Pancreas (tissue), 10 donors: ENCODE results near the gene HMX1. TPM values are rescaled to one million over a fixed set of nuclear protein-coding genes. Genes with fewer than 3 reads are reported as not detected.

Experiments
- ATAC-seq, 4 donors: fragments of 200-7000 bp; cut with Tn5 transposase; one replicate each; pipeline versions ENCODE4 v1.8.0 to v1.9.1; 2020; ENCODE audit warnings: mild to moderate bottlenecking in 4 of 4, moderate library complexity in 4 of 4
- DNase-seq, 6 donors: peaks; one replicate each; pipeline ENCODE4 v3.0.0-alpha.2; 2020
- FAIRE-seq: peaks from 2 replicates; lab custom pipeline; 2012; peaks lifted over from hg19 to GRCh38; lab: Jason Lieb, UNC
- H3K27ac ChIP-seq, 4 donors: fragments of 200-600 bp; sonication (generic); 1 replicate in 3 of 4; 2 replicates in 1 of 4; pipeline versions ENCODE4 v1.5.0 to v1.8.0; 2020
- H3K27me3 ChIP-seq, 4 donors: fragments of 200-600 bp; one replicate each; pipeline ENCODE4 v1.8.0; 2021
- H3K36me3 ChIP-seq, 3 donors: fragments of 200-600 bp; sonication (generic) in 1 of 3; one replicate each; pipeline versions ENCODE4 v1.5.0 to v1.8.0; 2020 to 2021
- H3K4me1 ChIP-seq, 3 donors: fragments of 200-600 bp; one replicate each; pipeline ENCODE4 v1.8.0; 2021
- H3K4me3 ChIP-seq, 4 donors: fragments of 200-600 bp; sonication (generic) in 2 of 4; one replicate each; pipeline versions ENCODE4 v1.5.0 to v1.8.0; 2020 to 2021
- H3K9me3 ChIP-seq, 4 donors: fragments of 200-600 bp; one replicate each; pipeline ENCODE4 v1.8.0; 2021
- CTCF ChIP-seq, 4 donors: fragments of 200-600 bp; sonication (generic) in 3 of 4; IDR thresholded peaks; one replicate each; pipeline versions ENCODE4 v1.5.0 to v1.8.0; 2021; ENCODE audit warnings: antibody characterized with exemption in 4 of 4
- WGBS, 2 donors: extraction: QIAGEN DNeasy Blood & Tissue Kit; methylation state at CpG; one replicate each; pipeline ENCODE4 v1.1.7; 2013; 5-methylcytosine and 5-hydroxymethylcytosine counted together
- intact Hi-C, 3 donors: fragments of 100-400 bp; cut with DNase I; formaldehyde crosslinking; loops; one replicate each; pipeline versions ENCODE4 v1.11.1 to v1.14.2; 2022
- polyA plus RNA-seq, 2 donors: library from polyadenylated mRNA; stranded (reverse); fragments of 200-250 nt; gene quantifications; one replicate each; pipeline ENCODE4 v1.2.3, GENCODE V29; 2013
- total RNA-seq, 6 donors: library from RNA; stranded (reverse); fragmentation: NEBNext Ultra II Directional in 4 of 6; extraction: Animal tissue kit (Norgen Biotek cat#: 25700) in 4 of 6; gene quantifications; one replicate each; pipeline versions ENCODE4 v1.2.1 to v1.2.4, GENCODE V29; 2021 to 2023
- donor health status: healthy with polysubstance abuse.
- donor health status: DM: no; HTN: no; CAD: no; lungs with moderate emphysema.
- donor health status: DM: no; HTN: no; CAD: no.
- donor health status: control.
- donor health status: control.
- donor health status: Bipolar disorder and iron deficiency.
- donor health status: DM: yes; HTN: yes; CAD: no.
- donor health status: DM: no; HTN: no; CAD: no.
- donor health status: DM: no; HTN: no; CAD: no.
- donor health status: DM: yes; HTN: yes; CAD: no.

HMX1 gene
- total and polyA plus RNA-seq, 8 donors = not detected

GRCh38 chr4:8869898-8870646 is 1.6 kb downstream of the HMX1 start:
- WGBS, 2 donors = 9 to 12% methylated on average over 11 of the region's 11 CpGs
- no peaks in the 10 kb centered on the region for H3K36me3 ChIP-seq
- intact Hi-C loops = loop anchor here in 1 of 3 donors (10.0 kb wide), 1 partner anchor 175 kb away; no protein-coding TSS in a partner anchor
- no peaks in the 10 kb centered on the region for H3K9me3 ChIP-seq
- H3K27ac ChIP-seq = no peak overlapping the region
- H3K27me3 ChIP-seq = peaks cover 0 to 52% (median 8%) of the 10 kb centered on the region in 4 donors
- H3K4me3 ChIP-seq = no peak overlapping the region
- DNase-seq = no peak
- no peaks in the 10 kb centered on the region for H3K4me1 ChIP-seq
- no peak for ATAC-seq
- FAIRE-seq = no peak
- no peak for TF ChIP-seq CTCF (IDR thresholded peaks at IDR 0.05)

- no peaks in the 10 kb centered on the region for H3K4me1 ChIP-seq
- TF ChIP-seq CTCF (IDR thresholded peaks at IDR 0.05) = no peak
- FAIRE-seq (no peak), ATAC-seq (no peak), DNase-seq (no peak)
- H3K9me3 ChIP-seq = no peaks in the 10 kb centered on the region
- H3K27me3 ChIP-seq = peaks cover 0 to 58% (median 8%) of the 10 kb centered on the region in 4 donors
- no peaks in the 10 kb centered on the region for H3K36me3 ChIP-seq
- no peak overlapping the region for H3K27ac ChIP-seq
- WGBS, 2 donors = 20 to 24% methylated on average over 16 of the region's 16 CpGs
- intact Hi-C loops = no loop called here
- no peak overlapping the region for H3K4me3 ChIP-seq
These were observed 2.4 kb downstream of the HMX1 start for GRCh38 chr4:8869002-8869897.

GRCh38 chr4:8868321-8869001 is 3.2 kb downstream of the HMX1 start:
- FAIRE-seq = no peak
- Histone ChIP-seq H3K27me3 (peaks cover 0 to 55% (median 8%) of the 10 kb centered on the region in 4 donors), H3K9me3 (no peaks in the 10 kb centered on the region), H3K4me1 (no peaks in the 10 kb centered on the region), H3K4me3 (no peak overlapping the region), H3K27ac (no peak overlapping the region), H3K36me3 (no peaks in the 10 kb centered on the region)
- DNase-seq = peak in 1 of 6 donors; percentile 39
- intact Hi-C loops = no loop called here
- 11 to 12% methylated on average over 22 of the region's 22 CpGs for WGBS, 2 donors
- no peak for TF ChIP-seq CTCF (IDR thresholded peaks at IDR 0.05)
- no peak for ATAC-seq

GRCh38 chr4:8867624-8868320 is 3.9 kb downstream of the HMX1 start:
- H3K27me3 ChIP-seq = peaks cover 0 to 51% (median 5%) of the 10 kb centered on the region in 4 donors
- intact Hi-C loops = no loop called here
- no peaks in the 10 kb centered on the region for H3K36me3 ChIP-seq
- H3K4me1 ChIP-seq = no peaks in the 10 kb centered on the region
- no peak for FAIRE-seq
- no peak for TF ChIP-seq CTCF (IDR thresholded peaks at IDR 0.05)
- 0 to 1% methylated on average over 54 to 90 of the region's 90 CpGs for WGBS, 2 donors
- no peak overlapping the region for H3K27ac ChIP-seq
- no peaks in the 10 kb centered on the region for H3K9me3 ChIP-seq
- no peak for ATAC-seq
- H3K4me3 ChIP-seq = no peak overlapping the region
- peak in 1 of 6 donors; percentile 53 for DNase-seq
